Right atrium auricular region (tissue), 2 donors: ENCODE results near the gene CDK5. TPM values are rescaled to one million over a fixed set of nuclear protein-coding genes. Genes with fewer than 3 reads are reported as not detected.

Experiments used
- DNase-seq: peaks from one replicate; pipeline ENCODE4 v3.0.0-alpha.2; 2019; ENCODE audit warnings: low spot score
- H3K27ac ChIP-seq, 2 donors: fragments of 200-600 bp; sonication (generic); 1 replicate in 1 of 2; 2 replicates in 1 of 2; pipeline ENCODE4 v1.5.1; 2016 to 2019
- H3K27me3 ChIP-seq, 2 donors: fragments of 200-600 bp; sonication (generic); one replicate each; pipeline versions ENCODE4 v1.5.1 to v1.6.0; 2017 to 2019
- H3K36me3 ChIP-seq: fragments of 200-600 bp; sonication (generic); one replicate; pipeline ENCODE4 v1.5.1; 2016
- H3K4me1 ChIP-seq, 2 donors: fragments of 200-600 bp; sonication (generic); one replicate each; pipeline versions ENCODE4 v1.5.1 to v1.6.0; 2017 to 2019
- H3K4me3 ChIP-seq, 2 donors: fragments of 200-600 bp; sonication (generic); 1 replicate in 1 of 2; 2 replicates in 1 of 2; pipeline ENCODE4 v1.5.1; 2017 to 2019; ENCODE audit warnings: mild to moderate bottlenecking in 1 of 2, moderate library complexity in 1 of 2
- H3K9me3 ChIP-seq, 2 donors: fragments of 200-600 bp; sonication (generic); one replicate each; pipeline ENCODE4 v1.5.1; 2019
- CTCF ChIP-seq, 2 donors: fragments of 200-600 bp; sonication (generic); IDR thresholded peaks; one replicate each; pipeline ENCODE4 v1.5.1; 2019; ENCODE audit warnings: antibody characterized with exemption in 2 of 2
- total RNA-seq, 2 donors: library from RNA; depleted of rRNA; stranded (reverse); fragments of >200 nt; gene quantifications; one replicate each; pipeline ENCODE4 v1.1.0, GENCODE V29; 2016

CDK5 gene
- total RNA-seq, 2 donors from 2014 or later, result 4.4 to 4.9 TPM

- no peak overlapping the region for H3K4me3 ChIP-seq
- no peaks in the 10 kb centered on the region for H3K9me3 ChIP-seq
- peaks cover 0 to 30% of the 10 kb centered on the region in 2 donors for H3K4me1 ChIP-seq
- H3K36me3 ChIP-seq, result no peaks in the 10 kb centered on the region
- TF ChIP-seq CTCF (IDR thresholded peaks at IDR 0.05), result no peak
- no peaks in the 10 kb centered on the region for H3K27me3 ChIP-seq
- no peak overlapping the region for H3K27ac ChIP-seq
- DNase-seq, result no peak
Observed at GRCh38 chr7:151093748-151094147, 36.1 kb upstream of the CDK5 start.

GRCh38 chr7:151091988-151092387 is 34.3 kb upstream of the CDK5 start:
- no peak for TF ChIP-seq CTCF (IDR thresholded peaks at IDR 0.05)
- Histone ChIP-seq H3K9me3 (no peaks in the 10 kb centered on the region), H3K4me3 (no peak overlapping the region), H3K27ac (no peak overlapping the region), H3K4me1 (peaks cover 4 to 43% of the 10 kb centered on the region in 2 donors), H3K27me3 (no peaks in the 10 kb centered on the region), H3K36me3 (no peaks in the 10 kb centered on the region)
- DNase-seq, result no peak

- Histone ChIP-seq H3K27ac (no peak overlapping the region), H3K4me3 (no peak overlapping the region), H3K27me3 (no peaks in the 10 kb centered on the region), H3K9me3 (no peaks in the 10 kb centered on the region), H3K36me3 (no peaks in the 10 kb centered on the region), H3K4me1 (peaks cover 4 to 43% of the 10 kb centered on the region in 2 donors)
- DNase-seq, result no peak
- TF ChIP-seq CTCF (IDR thresholded peaks at IDR 0.05), result peak in 1 of 2 donors; percentile 47
Observed at GRCh38 chr7:151091431-151091830, 33.7 kb upstream of the CDK5 start.

GRCh38 chr7:151091003-151091402 is 33.3 kb upstream of the CDK5 start:
- Histone ChIP-seq H3K4me3 (no peak overlapping the region), H3K4me1 (peaks cover 4 to 43% of the 10 kb centered on the region in 2 donors), H3K27ac (no peak overlapping the region), H3K36me3 (no peaks in the 10 kb centered on the region), H3K27me3 (no peaks in the 10 kb centered on the region), H3K9me3 (no peaks in the 10 kb centered on the region)
- no peak for DNase-seq
- no peak for TF ChIP-seq CTCF (IDR thresholded peaks at IDR 0.05)

GRCh38 chr7:151089893-151090730 is 32.4 kb upstream of the CDK5 start:
- H3K4me1 ChIP-seq, result peaks cover 4 to 51% of the 10 kb centered on the region in 2 donors
- no peaks in the 10 kb centered on the region for H3K36me3 ChIP-seq
- peak overlapping the region in 1 of 2 donors; percentile 79 for H3K4me3 ChIP-seq
- no peaks in the 10 kb centered on the region for H3K9me3 ChIP-seq
- TF ChIP-seq CTCF (IDR thresholded peaks at IDR 0.05), result no peak
- H3K27ac ChIP-seq, result peak overlapping the region; percentile 89 to 90
- no peaks in the 10 kb centered on the region for H3K27me3 ChIP-seq
- DNase-seq, result no peak
